Gastrocnemius medialis (tissue), 4 donors: ENCODE measurements around the gene PPFIBP1.

Experiments used
- CTCF ChIP-seq, 5 experiments: fragments of 450-650 bp in 3 of 5; fragments of 200-600 bp in 2 of 5; sonication (generic) in 2 of 5; IDR thresholded peaks in 4 of 5; conservative IDR thresholded peaks in 1 of 5; 1 replicate in 4 of 5; 2 replicates in 1 of 5; pipeline ENCODE4 v1.5.1; 2016 to 2019; ENCODE audit warnings: antibody characterized with exemption in 5 of 5, mild to moderate bottlenecking in 3 of 5, moderate library complexity in 3 of 5
- POLR2A ChIP-seq, 2 donors: fragments of 450-650 bp; IDR thresholded peaks; one replicate each; pipeline ENCODE4 v1.6.1; 2017; ENCODE audit warnings: antibody characterized with exemption in 2 of 2, mild to moderate bottlenecking in 2 of 2, moderate library complexity in 2 of 2

- TF ChIP-seq POLR2A (IDR thresholded peaks at IDR 0.05) (no peak), CTCF (IDR thresholded peaks at IDR 0.05 in 4 of 5, conservative IDR thresholded peaks at IDR 0.05 in 1 of 5) (no peak)
Observed at GRCh38 chr12:27637524-27637923, 113.5 kb downstream of the PPFIBP1 start.
